GM18519 (cell line): ENCODE data around the gene FSD2.
"Not testable (repeated sequence)": the region's sequence is repeated elsewhere in the genome, so short reads cannot be mapped to it uniquely, and the experiment has no call there.

Experiments used
- ATAC-seq: cut with Tn5 transposase; IDR thresholded peaks from one replicate; pipeline ENCODE4 v1.9.1; 2021; ENCODE audit warnings: mild to moderate bottlenecking, moderate library complexity; ENCODE audit not compliant: unreplicated experiment, low FRiP score

Gene FSD2

GRCh38 chr15:82798531-82799166 is 7.2 kb downstream of the FSD2 start:
- ATAC-seq = no peak

DNA sequence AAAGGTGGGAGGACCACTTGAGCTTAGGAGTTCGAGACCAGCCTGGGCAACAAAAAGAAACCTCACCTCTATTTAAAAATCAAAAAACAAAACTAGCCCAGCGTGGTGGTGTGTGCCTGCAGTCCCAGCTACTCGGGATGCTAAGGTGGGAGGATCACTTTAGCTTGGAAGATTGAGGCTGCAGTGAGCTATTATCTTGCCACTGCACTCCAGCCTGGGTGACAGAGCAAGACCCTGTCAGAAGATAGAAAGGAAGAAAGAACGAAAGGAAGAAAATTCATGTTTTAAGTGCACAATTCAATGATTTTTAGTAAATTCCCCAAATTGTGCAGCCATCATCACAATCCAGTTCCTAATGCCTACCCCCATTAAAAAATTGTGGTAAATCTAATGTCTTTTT is 7.8 kb downstream of the FSD2 start:
- ATAC-seq = no peak

DNA sequence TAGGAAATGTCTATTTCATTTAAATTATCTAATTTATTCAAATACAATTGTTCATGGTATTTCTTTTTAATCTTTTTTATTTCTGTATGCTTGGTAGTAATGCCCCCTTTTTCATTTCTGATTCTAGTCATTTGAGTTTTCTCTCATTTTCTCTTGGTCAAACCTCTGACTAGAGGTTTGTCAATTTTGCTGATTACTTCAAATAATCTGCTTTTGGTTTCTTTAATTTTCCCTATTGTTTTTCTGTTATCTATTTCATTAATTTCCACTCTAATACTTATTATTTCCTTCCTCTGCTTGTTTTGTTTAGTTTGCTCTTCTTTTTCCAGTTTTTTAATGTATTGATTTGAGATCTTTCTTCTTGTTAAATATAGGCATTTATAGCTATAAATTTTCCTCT is 12.1 kb downstream of the FSD2 start:
- no peak for ATAC-seq

DNA sequence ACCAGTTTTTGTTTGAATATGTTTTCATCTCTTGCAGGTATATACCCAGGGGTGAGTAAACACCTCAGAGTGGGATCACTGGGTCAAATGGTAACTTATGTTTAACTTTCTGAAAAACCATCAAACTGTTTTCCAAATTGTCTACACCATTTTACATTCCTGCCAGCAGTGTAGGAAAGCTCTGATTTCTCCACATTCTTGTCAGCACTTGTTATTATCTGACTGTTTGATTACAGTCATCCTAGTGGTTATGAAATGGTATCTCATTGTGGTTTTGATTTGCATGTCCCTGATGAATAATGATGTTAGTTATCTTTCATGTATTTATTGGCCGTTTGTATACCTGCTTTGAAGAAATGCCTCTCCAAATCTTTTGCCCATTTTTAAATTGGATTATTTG is 13.8 kb downstream of the FSD2 start:
- ATAC-seq = no peak

DNA sequence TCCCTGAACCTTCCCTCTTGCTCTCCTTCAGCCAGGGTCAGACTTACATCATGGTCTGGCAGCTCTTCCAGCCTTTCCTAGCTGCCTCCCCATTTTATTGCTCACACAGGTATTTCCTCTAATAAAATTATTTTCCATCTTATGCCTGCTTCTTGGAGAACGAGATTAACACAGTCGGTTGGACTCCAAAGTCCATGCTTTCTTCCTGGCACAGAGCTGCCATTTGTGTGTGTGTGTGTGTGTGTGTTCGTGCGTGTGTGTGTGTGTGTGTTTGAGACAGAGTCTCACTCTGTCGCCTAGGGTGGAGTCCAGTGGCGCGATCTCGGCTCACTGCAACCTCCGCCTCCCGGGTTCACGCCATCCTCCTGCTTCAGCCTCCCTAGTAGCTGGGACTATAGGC is 15.5 kb downstream of the FSD2 start:
- no peak for ATAC-seq

DNA sequence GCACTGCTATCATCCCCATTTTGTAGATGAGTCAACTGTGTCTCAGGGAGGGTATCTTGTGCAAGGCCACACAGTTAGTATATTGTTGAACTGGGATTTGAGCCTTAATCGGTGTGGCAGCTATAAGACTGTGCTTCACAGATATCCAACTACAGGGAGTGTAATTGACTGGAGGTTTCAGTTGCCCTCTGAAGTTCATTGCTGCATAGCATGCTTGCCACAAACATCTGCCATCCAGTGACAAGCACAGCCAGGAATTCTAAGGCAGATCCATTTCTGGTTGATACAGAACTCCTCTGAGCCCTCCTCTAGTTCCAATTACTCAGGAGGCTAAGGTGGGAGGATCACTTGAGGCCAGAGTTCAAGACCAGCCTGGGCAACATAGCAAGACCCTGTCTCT is 16.4 kb downstream of the FSD2 start:
- no peak for ATAC-seq

GRCh38 chr15:82788496-82788895 is 17.4 kb downstream of the FSD2 start:
- ATAC-seq = no peak

- ATAC-seq = no peak
These were observed 24.5 kb downstream of the FSD2 start for GRCh38 chr15:82781349-82781748.

GRCh38 chr15:82778755-82779154 is 27.1 kb downstream of the FSD2 start:
- no peak for ATAC-seq

- no peak for ATAC-seq
These were observed 31.4 kb downstream of the FSD2 start for GRCh38 chr15:82774496-82774895.

DNA sequence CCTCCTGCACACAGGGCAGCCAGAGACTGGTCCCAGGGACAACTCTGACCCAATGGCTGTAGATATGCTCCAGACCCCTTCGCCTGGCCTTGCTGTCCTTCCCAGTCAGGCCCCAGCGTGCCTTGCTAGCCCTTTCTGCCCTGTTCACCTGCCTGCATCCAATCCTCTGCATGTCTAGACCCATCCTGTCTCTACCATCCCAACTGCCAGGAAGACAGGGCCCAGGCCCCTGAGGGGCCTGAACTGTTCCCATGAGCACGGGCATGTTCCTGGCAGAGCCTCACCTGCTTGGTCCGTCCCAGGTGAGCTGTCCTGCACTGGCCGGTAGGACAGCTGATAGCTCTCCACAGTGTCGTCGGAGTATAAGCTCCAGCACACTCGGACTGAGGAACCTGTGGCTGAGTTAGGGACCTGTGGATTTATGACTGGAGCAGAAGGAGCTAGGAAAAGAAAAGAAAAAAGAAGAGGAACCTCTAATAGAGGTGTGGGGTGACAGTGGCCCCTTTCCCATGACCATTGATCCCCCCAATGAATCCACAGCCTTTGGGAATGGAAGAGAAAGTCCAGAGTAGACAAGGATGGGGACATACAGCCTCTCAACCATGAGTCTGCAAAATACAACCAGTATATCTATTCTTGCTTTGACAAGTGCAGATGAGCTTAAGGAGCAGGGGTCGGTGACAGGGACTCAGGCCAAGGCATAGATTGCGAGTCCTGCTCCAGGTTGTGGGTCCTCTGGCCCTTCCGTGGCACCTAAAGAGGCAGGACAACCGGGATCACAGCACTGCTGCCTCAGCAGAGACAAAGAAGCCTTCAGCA is 33.9 kb downstream of the FSD2 start:
- ATAC-seq = no peak

- no peak for ATAC-seq
These were observed 37.3 kb downstream of the FSD2 start for GRCh38 chr15:82768414-82769054.

DNA sequence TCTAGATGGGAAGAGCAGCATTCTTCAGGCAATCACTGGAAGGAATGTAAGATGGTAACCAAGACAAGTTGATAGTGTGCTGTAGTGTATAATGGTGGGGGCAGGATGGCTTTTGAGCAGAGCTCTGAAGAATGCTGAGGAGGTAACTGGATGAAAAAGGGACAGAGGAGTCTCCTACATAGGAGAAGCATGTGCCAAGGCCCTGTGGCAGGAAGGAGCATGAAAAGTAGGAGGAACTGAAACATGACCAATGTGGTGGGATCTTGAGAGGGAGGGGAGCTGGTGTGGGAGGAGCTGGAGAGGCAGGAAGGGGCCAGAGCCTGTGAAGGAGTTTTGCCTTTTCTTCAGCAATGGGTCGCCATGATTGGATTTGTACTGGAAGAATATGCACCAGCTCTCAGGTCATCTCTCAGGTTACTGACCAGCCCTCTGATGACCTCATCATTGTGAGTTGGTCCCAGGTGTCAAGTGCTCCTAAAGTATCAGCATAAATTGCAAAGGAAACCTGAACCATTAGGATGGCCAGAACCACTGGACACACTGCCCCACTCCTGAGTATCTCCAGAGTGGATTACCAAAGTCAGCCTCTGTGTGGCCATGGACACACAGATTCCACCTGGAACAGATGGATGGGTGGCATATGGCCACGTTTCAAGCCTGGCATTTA is 38.6 kb downstream of the FSD2 start:
- no peak for ATAC-seq

DNA sequence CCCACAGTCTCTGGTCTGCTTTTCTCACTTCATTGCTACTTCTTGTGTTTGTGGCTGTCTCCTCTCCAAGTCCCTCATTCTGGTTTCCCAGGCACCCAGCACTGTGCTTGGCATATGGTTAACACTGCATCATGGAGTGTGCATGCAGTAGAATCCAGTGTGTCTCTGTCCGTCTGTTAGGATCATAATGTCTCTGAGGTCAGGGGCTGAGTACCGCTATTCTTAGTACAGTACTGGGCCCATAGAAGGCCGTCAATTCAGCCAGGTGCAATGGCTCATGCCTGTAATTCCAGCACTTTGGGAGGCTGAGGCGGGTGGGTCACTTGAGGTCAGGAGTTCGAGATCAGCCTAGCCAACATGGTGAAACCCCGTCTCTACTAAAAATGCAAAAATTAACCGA is 39.7 kb downstream of the FSD2 start:
- ATAC-seq = not testable (repeated sequence)

GRCh38 chr15:82764740-82765139 is 41.1 kb downstream of the FSD2 start:
- ATAC-seq = no peak

- ATAC-seq = no peak
These were observed 41.8 kb downstream of the FSD2 start for GRCh38 chr15:82764117-82764490.

DNA sequence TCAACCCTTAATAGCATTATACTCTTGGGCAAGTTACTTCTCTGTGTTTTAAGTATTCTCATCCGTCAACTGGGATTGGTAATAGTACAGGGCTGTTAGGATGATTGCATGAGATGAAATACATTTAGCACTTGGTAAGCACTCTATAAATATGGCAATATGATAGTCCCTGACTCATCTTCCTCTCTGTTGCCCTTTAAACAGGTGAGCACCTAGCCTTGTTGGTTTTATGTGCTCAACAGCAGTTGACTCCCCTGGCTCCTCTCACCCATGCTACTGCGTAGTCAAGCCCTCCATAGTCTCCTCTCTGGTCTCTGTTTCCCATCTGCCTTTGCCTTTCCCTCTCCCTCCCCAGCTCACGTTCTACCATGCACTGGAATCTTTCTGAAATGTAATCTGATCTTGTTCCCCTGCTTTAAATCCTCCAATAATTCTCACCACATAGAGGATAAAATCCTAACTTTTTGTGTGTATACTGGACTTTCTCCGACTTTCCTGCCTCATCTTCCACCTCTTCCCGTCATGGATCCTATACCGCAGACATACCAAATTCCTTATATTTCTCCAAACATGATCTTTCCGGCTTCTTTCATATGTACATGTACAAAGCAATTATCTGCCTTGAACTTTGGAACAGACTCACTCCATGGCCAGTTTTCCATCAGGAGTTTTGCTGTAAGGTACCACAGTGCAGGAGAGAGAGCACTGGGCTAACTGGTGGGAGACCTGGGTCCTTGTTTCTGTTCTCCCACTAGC is 42.3 kb downstream of the FSD2 start:
- ATAC-seq = no peak

GRCh38 chr15:82751308-82751707 is 54.6 kb downstream of the FSD2 start:
- no peak for ATAC-seq

DNA sequence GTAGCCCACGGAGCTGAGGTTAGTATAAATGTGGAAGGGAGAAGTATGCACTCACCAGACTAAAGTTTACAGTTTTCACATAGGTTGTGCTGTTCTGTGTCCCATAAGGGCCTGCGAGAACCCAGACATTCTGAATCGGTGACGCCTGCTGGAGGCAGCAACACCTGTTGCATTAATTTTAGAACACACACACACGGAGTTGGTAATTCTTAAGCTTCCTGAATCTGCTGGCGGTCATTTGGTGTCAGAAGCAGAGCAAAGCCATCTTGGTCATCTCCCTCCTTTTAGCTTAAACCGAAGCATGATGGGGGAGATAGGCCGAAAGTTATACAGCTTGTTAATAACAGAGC is 55.1 kb downstream of the FSD2 start:
- peak; percentile 16 for ATAC-seq

GRCh38 chr15:82749951-82750830 is 55.7 kb downstream of the FSD2 start:
- ATAC-seq = peak; percentile 79
